Prostate gland (tissue), 2 donors: ENCODE data around the gene WRNIP1.

ENCODE experiments used
- POLR2A ChIP-seq: fragments of 450-650 bp; IDR thresholded peaks from one replicate; pipeline ENCODE4 v1.6.1; 2016; ENCODE audit warnings: antibody characterized with exemption, mild to moderate bottlenecking
- POLR2AphosphoS5 ChIP-seq: sonication (generic); formaldehyde crosslinking; IDR thresholded peaks from one replicate; pipeline ENCODE4 v1.6.1; 2017; ENCODE audit warnings: antibody characterized with exemption
- TF ChIP-seq, protein P1 (sequence below), 4 experiments: fragments of 200-600 bp in 2 of 4; fragments of 450-650 bp in 2 of 4; sonication (generic) in 2 of 4; IDR thresholded peaks; 1 replicate in 3 of 4; 2 replicates in 1 of 4; pipeline ENCODE4 v1.5.1; 2016 to 2019; ENCODE audit warnings: antibody characterized with exemption in 4 of 4, mild to moderate bottlenecking in 2 of 4, moderate library complexity in 2 of 4

DNA sequence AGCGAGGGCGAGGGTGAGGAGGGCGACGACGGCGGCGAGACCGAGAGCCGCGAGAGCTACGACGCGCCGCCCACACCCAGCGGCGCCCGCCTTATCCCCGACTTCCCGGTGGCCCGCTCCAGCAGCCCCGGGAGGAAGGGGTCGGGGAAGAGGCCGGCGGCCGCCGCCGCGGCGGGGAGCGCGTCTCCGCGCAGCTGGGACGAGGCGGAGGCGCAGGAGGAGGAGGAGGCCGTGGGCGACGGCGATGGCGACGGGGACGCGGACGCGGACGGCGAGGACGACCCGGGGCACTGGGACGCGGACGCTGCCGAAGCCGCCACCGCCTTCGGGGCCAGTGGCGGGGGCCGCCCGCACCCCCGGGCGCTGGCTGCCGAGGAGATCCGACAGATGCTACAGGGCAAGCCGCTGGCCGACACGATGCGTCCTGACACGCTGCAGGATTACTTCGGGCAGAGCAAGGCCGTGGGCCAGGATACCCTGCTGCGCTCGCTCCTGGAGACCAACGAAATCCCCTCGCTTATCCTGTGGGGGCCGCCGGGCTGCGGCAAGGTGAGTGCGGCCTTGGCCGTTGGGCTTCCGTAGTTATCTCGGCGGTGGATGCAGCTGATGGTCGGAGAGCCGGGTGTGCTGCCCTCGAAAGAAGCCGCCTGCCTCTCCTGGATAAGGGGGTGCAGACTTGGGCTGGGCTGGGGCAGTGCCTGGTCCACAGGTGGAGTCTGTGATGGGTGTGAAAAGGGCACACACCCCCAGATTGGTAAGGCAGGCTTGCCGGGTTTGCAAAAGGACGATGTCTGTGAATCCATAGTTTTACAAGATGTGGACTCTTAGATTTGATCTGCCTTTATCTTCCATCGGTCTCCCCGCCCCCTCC is 938 bp downstream of the WRNIP1 start:
- TF ChIP-seq, protein P1, sequence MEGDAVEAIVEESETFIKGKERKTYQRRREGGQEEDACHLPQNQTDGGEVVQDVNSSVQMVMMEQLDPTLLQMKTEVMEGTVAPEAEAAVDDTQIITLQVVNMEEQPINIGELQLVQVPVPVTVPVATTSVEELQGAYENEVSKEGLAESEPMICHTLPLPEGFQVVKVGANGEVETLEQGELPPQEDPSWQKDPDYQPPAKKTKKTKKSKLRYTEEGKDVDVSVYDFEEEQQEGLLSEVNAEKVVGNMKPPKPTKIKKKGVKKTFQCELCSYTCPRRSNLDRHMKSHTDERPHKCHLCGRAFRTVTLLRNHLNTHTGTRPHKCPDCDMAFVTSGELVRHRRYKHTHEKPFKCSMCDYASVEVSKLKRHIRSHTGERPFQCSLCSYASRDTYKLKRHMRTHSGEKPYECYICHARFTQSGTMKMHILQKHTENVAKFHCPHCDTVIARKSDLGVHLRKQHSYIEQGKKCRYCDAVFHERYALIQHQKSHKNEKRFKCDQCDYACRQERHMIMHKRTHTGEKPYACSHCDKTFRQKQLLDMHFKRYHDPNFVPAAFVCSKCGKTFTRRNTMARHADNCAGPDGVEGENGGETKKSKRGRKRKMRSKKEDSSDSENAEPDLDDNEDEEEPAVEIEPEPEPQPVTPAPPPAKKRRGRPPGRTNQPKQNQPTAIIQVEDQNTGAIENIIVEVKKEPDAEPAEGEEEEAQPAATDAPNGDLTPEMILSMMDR (IDR thresholded peaks at IDR 0.05): no peak
- TF ChIP-seq POLR2AphosphoS5 (no peak), POLR2A (no peak)
